MM.1S (cell line): Measurements from ENCODE around the gene BOD1.

Experiments used
- DNase-seq: peaks from one replicate; pipeline ENCODE4 v3.0.0-alpha.2; 2015
- H2AFZ ChIP-seq: fragments of 300-600 bp; sonication (generic); 2 replicates; pipeline ENCODE4 v1.6.0; 2016; ENCODE audit warnings: antibody characterized with exemption, low read length
- H3F3A ChIP-seq: fragments of 300-600 bp; sonication (generic); 2 replicates; pipeline ENCODE4 v1.6.1; 2016; ENCODE audit warnings: mild to moderate bottlenecking, antibody characterized with exemption, low read length, moderate library complexity, mixed read lengths; ENCODE audit not compliant: insufficient read depth
- H3K27ac ChIP-seq: fragments of 300-600 bp; sonication (generic); 2 replicates; pipeline ENCODE4 v1.5.1; 2016; ENCODE audit warnings: mild to moderate bottlenecking, low read length
- H3K27me3 ChIP-seq: fragments of 300-600 bp; sonication (generic); replicated peaks from 2 replicates; pipeline ENCODE4 v1.6.0; 2016; ENCODE audit warnings: low read length; ENCODE audit not compliant: insufficient read depth
- H3K36me3 ChIP-seq: fragments of 300-600 bp; sonication (generic); replicated peaks from 2 replicates; pipeline ENCODE4 v1.6.1; 2016; ENCODE audit warnings: mild to moderate bottlenecking, low read length, mixed read lengths; ENCODE audit not compliant: insufficient read depth
- H3K4me1 ChIP-seq: fragments of 300-600 bp; sonication (generic); 2 replicates; pipeline ENCODE4 v1.6.1; 2016; ENCODE audit warnings: low read length, mixed read lengths
- H3K4me2 ChIP-seq: fragments of 300-600 bp; sonication (generic); 2 replicates; pipeline ENCODE4 v1.6.0; 2016; ENCODE audit warnings: low read depth, low read length
- H3K4me3 ChIP-seq: fragments of 300-600 bp; sonication (generic); 2 replicates; pipeline ENCODE4 v1.5.1; 2016; ENCODE audit warnings: low read length, mixed read lengths
- H3K79me2 ChIP-seq: fragments of 300-600 bp; sonication (generic); 2 replicates; pipeline ENCODE4 v1.6.1; 2016; ENCODE audit warnings: mixed run types, low read length, mixed read lengths
- H3K9ac ChIP-seq: fragments of 300-600 bp; sonication (generic); 2 replicates; pipeline ENCODE4 v1.6.1; 2016; ENCODE audit warnings: low read length, mixed read lengths
- H3K9me2 ChIP-seq: fragments of 300-600 bp; sonication (generic); replicated peaks from 2 replicates; pipeline ENCODE4 v1.6.1; 2016; ENCODE audit warnings: mild to moderate bottlenecking, low read length, mixed read lengths; ENCODE audit not compliant: insufficient read depth
- H3K9me3 ChIP-seq: fragments of 300-600 bp; sonication (generic); replicated peaks from 2 replicates; pipeline ENCODE4 v1.6.1; 2016; ENCODE audit warnings: mild to moderate bottlenecking, low read length, mixed read lengths; ENCODE audit not compliant: insufficient read depth
- H4K20me1 ChIP-seq: fragments of 300-600 bp; sonication (generic); 2 replicates; pipeline ENCODE4 v1.6.1; 2016; ENCODE audit warnings: mild to moderate bottlenecking, low read length, moderate library complexity, mixed read lengths; ENCODE audit not compliant: insufficient read depth
- CTCF ChIP-seq: fragments of 300-600 bp; sonication (generic); IDR thresholded peaks from 2 replicates; pipeline ENCODE4 v1.5.1; 2016; ENCODE audit warnings: antibody characterized with exemption, low read length, mixed read lengths
- EZH2 ChIP-seq: fragments of 300-600 bp; sonication (generic); optimal IDR thresholded peaks from 2 replicates; pipeline ENCODE3; 2017; ENCODE audit warnings: low read depth, mild to moderate bottlenecking, antibody characterized with exemption, low read length, mixed read lengths
- EZH2phosphoT487 ChIP-seq: fragments of 300-600 bp; sonication (generic); IDR thresholded peaks from 2 replicates; pipeline ENCODE4 v1.6.1; 2018; ENCODE audit warnings: antibody characterized with exemption, low read length

The BOD1 gene

GRCh38 chr5:173578947-173579615 lies 37.4 kb downstream of the BOD1 start:
- Histone ChIP-seq H3K79me2 (no peaks in the 10 kb centered on the region), H3K27me3 (no peaks in the 10 kb centered on the region), H3F3A (no peaks in the 10 kb centered on the region), H4K20me1 (no peaks in the 10 kb centered on the region), H3K27ac (no peak overlapping the region), H3K4me1 (no peaks in the 10 kb centered on the region), H3K9ac (no peak overlapping the region), H2AFZ (no peak overlapping the region), H3K4me3 (no peak overlapping the region), H3K9me3 (no peaks in the 10 kb centered on the region), H3K4me2 (no peak overlapping the region), H3K9me2 (no peaks in the 10 kb centered on the region), H3K36me3 (no peaks in the 10 kb centered on the region)
- no peak for DNase-seq
- TF ChIP-seq EZH2phosphoT487 (no peak), EZH2 (no peak), CTCF (no peak)

DNA sequence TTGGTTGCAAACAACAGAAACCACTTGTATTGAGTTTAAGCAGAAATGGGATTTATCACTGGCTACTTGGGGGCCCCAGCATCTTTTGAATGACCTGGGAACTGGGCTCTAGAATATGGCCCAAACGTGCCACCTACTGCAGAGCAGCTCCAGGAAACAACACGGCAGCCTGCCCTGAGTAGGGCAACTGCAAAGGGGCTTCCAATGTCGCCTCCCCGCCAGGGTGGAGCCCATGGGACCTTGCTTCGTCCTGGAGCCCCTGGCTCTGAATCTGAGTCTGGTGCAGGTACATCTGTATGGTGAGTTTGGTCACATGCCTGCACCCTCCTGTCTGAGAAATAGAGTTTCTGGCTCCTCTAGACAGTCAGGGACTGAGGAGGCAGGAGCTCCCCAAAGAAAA lies 38.6 kb downstream of the BOD1 start:
- Histone ChIP-seq H3K9me2 (no peaks in the 10 kb centered on the region), H3K27ac (no peak overlapping the region), H2AFZ (no peak overlapping the region), H3K79me2 (no peaks in the 10 kb centered on the region), H4K20me1 (no peaks in the 10 kb centered on the region), H3K9ac (no peak overlapping the region), H3F3A (no peaks in the 10 kb centered on the region), H3K4me2 (no peak overlapping the region), H3K9me3 (no peaks in the 10 kb centered on the region), H3K36me3 (no peaks in the 10 kb centered on the region), H3K27me3 (no peaks in the 10 kb centered on the region), H3K4me1 (no peaks in the 10 kb centered on the region), H3K4me3 (no peak overlapping the region)
- DNase-seq, result no peak
- TF ChIP-seq CTCF, result no peak
- no peak for TF ChIP-seq EZH2
- no peak for TF ChIP-seq EZH2phosphoT487

- TF ChIP-seq CTCF (no peak), EZH2phosphoT487 (no peak), EZH2 (no peak)
- H3K4me1 ChIP-seq, result no peaks in the 10 kb centered on the region
- H3K27me3 ChIP-seq, result no peaks in the 10 kb centered on the region
- no peak overlapping the region for H3K9ac ChIP-seq
- no peaks in the 10 kb centered on the region for H3K9me3 ChIP-seq
- no peaks in the 10 kb centered on the region for H4K20me1 ChIP-seq
- no peak overlapping the region for H3K4me2 ChIP-seq
- H3K9me2 ChIP-seq, result no peaks in the 10 kb centered on the region
- no peak overlapping the region for H2AFZ ChIP-seq
- H3K79me2 ChIP-seq, result no peaks in the 10 kb centered on the region
- no peak overlapping the region for H3K4me3 ChIP-seq
- no peaks in the 10 kb centered on the region for H3F3A ChIP-seq
- H3K27ac ChIP-seq, result no peak overlapping the region
- no peak for DNase-seq
- H3K36me3 ChIP-seq, result no peaks in the 10 kb centered on the region
Measured at GRCh38 chr5:173577166-173577565, 39.3 kb downstream of the BOD1 start.
